Measurements from ENCODE around the gene EPB42.
"Not testable (repeated sequence)": the region's sequence is repeated elsewhere in the genome, so short reads cannot be mapped to it uniquely, and the experiment has no call there.

The EPB42 gene

DNA sequence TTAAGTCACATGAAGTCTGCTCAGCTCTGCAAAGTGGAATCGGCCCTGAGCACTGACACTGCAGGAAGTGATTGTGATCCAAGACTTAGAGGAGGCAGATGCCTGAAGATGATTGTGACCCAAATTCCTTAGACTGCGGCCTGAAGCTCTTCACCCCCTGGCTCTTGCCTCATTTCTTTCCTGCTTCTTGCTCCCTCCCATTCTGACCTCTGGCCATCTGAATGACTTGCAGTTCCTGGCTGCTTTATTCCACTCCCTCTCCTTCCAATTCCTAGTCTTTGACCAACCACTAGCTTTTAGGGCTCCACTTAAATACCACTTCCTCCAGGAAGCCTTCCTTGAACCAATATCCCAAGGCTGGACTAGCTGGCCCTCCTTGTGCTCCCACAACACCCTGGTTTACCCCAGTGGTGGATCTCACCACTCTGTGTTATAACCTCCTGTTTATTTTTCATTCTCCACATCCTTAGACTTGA is 9.9 kb upstream of the EPB42 start:
- H3K27me3 ChIP-seq (replicated peaks; ENCODE audit: control insufficient read depth, insufficient read depth, low read length): no peaks in the 10 kb centered on the region; the same call in none of the 2 replicates
- no peak overlapping the region for H3K4me3 ChIP-seq (replicated peaks; ENCODE audit: low read depth, low read length)
- TF ChIP-seq CTCF (IDR thresholded peaks at IDR 0.05; ENCODE audit: insufficient read depth, low read length, poor library complexity, severe bottlenecking): no peak
- H3K36me3 ChIP-seq (ENCODE audit: control insufficient read depth, insufficient read depth, low read length): no peaks in the 10 kb centered on the region; the same call in 1 of the 2 replicates
- no peak for DNase-seq (ENCODE audit: extremely low read depth, insufficient read length)

GRCh38 chr15:43229977-43230376 is 9.2 kb upstream of the EPB42 start:
- Histone ChIP-seq H3K4me3 (replicated peaks; ENCODE audit: low read depth, low read length) (no peak overlapping the region), H3K36me3 (ENCODE audit: control insufficient read depth, insufficient read depth, low read length) (no peaks in the 10 kb centered on the region), H3K27me3 (replicated peaks; ENCODE audit: control insufficient read depth, insufficient read depth, low read length) (no peaks in the 10 kb centered on the region; the same call in 1 of the 2 replicates)
- TF ChIP-seq CTCF (IDR thresholded peaks at IDR 0.05; ENCODE audit: insufficient read depth, low read length, poor library complexity, severe bottlenecking): no peak
- DNase-seq (ENCODE audit: extremely low read depth, insufficient read length): no peak

DNA sequence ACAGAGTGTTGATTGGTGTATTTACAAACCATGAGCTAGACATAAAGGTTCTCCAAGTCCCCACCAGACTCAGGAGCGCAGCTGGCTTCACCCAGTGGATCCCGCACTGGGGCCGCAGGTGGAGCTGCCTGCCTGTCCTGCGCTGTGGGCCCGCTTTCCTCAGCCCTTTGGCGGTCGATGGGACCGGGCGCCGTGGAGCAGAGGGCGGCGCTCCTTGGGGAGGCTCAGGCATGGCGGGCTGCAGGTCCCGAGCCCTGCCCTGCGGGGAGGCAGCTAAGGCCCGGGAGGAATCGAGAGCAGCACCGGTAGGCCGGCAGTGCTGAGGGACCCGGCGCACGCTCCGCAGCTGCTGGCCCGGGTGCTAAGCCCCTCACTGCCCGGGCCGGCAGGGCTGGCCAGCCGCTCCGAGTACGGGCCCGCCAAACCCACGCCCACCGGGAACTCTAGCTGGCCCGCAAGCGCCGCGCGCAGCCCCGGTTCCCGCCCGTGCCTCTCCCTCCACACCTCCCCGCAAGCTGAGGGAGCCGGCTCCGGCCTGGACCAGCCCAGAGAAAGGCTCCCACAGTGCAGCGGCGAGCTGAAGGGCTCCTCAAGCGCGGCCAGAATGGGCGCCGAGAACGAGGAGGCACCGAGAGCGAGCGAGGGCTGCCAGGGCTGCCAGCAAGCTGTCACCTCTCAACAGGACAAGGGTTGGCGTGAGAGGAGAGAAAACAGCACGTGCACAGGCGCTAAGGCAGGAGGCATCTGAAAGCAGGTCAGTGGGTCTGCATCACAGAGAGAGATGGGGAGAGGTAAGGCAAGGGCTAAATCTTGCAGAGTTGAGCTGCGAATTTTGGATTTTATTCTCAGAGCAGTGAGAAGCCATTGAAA is 5.9 kb upstream of the EPB42 start:
- no peaks in the 10 kb centered on the region for H3K36me3 ChIP-seq (ENCODE audit: control insufficient read depth, insufficient read depth, low read length)
- DNase-seq (ENCODE audit: extremely low read depth, insufficient read length): no peak
- TF ChIP-seq CTCF (IDR thresholded peaks at IDR 0.05; ENCODE audit: insufficient read depth, low read length, poor library complexity, severe bottlenecking): no peak
- H3K27me3 ChIP-seq (replicated peaks; ENCODE audit: control insufficient read depth, insufficient read depth, low read length): no peaks in the 10 kb centered on the region; the same call in 1 of the 2 replicates
- no peak overlapping the region for H3K4me3 ChIP-seq (replicated peaks; ENCODE audit: low read depth, low read length)

DNA sequence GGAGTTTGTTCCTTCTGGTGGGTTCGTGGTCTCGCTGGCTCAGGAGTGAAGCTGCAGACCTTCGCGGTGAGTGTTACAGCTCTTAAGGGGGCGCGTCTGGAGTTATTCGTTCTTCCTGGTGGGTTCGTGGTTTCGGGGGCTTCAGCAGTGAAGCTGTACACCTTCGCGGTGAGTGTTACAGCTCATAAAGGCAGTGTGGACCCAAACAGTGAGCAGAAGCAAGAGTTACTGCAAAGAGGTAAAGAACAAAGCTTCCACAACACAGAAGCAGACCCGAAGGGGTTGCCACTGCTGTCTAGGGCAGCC is 5.1 kb upstream of the EPB42 start:
- H3K27me3 ChIP-seq (replicated peaks; ENCODE audit: control insufficient read depth, insufficient read depth, low read length); H3K4me3 ChIP-seq (replicated peaks; ENCODE audit: low read depth, low read length); DNase-seq (ENCODE audit: extremely low read depth, insufficient read length); H3K36me3 ChIP-seq (ENCODE audit: control insufficient read depth, insufficient read depth, low read length): not testable (repeated sequence)

GRCh38 chr15:43225201-43225949 is 4.6 kb upstream of the EPB42 start:
- no peak for DNase-seq (ENCODE audit: extremely low read depth, insufficient read length)
- H3K36me3 ChIP-seq (ENCODE audit: control insufficient read depth, insufficient read depth, low read length): no peaks in the 10 kb centered on the region
- no peak overlapping the region for H3K4me3 ChIP-seq (replicated peaks; ENCODE audit: low read depth, low read length)
- peak; percentile 76 for TF ChIP-seq CTCF (IDR thresholded peaks at IDR 0.05; ENCODE audit: insufficient read depth, low read length, poor library complexity, severe bottlenecking)
- H3K27me3 ChIP-seq (replicated peaks; ENCODE audit: control insufficient read depth, insufficient read depth, low read length): no peaks in the 10 kb centered on the region

DNA sequence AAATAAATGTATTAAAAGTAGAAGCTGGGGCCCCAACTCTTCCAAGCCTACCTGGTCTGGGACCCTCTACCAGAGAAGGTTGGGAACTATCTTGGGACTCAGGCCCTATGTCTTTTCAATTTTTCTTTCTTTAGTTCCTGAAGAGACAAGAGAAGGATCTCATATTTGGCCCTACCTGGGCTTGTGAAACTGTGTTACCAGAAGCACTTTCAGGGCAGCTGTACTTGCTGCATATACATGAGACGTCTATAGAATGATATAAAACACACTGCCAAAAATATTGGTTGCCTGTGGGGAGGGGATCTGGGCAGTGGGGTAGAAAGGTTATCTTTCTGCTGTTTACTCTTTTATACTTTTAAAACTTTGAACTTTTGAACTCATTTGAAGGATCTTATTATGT is 604 bp upstream of the EPB42 start:
- Histone ChIP-seq H3K36me3 (ENCODE audit: control insufficient read depth, insufficient read depth, low read length) (no peaks in the 10 kb centered on the region), H3K27me3 (replicated peaks; ENCODE audit: control insufficient read depth, insufficient read depth, low read length) (no peaks in the 10 kb centered on the region), H3K4me3 (replicated peaks; ENCODE audit: low read depth, low read length) (no peak overlapping the region)
- TF ChIP-seq CTCF (IDR thresholded peaks at IDR 0.05; ENCODE audit: insufficient read depth, low read length, poor library complexity, severe bottlenecking): no peak
- DNase-seq (ENCODE audit: extremely low read depth, insufficient read length): no peak

Data from GM06990 (cell line).